SW480 (cell line): ENCODE results near the gene PYGO2.
A peak's percentile ranks its signal among the peaks of the same experiment; 100 is the strongest.

Experiments
- DNase-seq: peaks from one replicate; pipeline ENCODE4 v3.0.0-alpha.2; 2016; ENCODE audit warnings: low spot score

Gene PYGO2

DNA sequence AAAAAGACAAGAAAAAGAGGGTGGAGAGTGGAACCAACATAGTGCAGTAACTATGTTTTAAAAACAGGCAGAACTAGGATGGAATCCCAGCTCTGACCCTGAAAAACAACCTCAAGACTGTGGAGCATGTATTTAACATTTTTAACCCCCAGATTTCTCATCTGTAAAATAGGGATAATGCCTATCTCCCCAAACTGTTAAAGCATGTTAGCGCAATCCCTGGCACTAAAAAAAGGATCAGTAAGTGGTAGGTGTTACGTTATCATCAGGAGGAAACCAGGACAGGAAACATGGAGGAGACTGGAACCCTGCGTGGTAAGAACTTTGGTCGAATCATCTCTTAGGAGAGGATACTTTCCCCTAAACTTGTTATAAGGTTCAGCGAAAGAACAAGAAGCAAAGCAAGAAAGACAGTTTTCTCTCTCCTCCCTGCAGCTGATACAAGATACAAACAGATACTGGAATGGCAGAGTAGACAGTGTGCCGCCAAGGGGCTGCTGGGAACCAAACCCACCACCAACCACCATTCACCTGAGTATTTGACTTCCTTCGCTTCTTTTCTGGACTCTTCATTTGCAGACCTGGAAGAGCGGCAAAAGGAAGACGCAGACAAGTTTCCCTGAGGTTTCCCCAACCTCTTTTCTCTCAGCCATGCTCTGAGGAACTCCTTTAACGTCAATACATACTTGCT is 991 bp downstream of the PYGO2 start:
- DNase-seq: no peak

DNA sequence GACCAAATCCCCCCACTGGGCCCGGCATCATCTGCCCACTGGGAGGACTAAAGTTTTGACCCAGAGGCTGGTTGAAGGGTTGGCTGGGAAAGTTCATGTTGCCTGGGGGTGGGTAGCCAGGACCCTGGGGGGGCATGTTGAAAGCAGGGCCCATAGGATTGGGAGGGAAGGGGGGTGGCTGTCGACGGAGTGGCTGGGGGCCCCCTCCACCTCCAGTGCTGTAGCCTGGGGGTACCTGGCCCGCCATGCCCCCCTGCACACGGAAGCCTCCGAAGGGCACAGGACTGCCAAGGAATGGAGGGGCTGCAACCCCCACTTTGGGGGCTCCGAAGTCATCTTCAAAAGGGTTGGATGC is 2.2 kb downstream of the PYGO2 start:
- no peak for DNase-seq

DNA sequence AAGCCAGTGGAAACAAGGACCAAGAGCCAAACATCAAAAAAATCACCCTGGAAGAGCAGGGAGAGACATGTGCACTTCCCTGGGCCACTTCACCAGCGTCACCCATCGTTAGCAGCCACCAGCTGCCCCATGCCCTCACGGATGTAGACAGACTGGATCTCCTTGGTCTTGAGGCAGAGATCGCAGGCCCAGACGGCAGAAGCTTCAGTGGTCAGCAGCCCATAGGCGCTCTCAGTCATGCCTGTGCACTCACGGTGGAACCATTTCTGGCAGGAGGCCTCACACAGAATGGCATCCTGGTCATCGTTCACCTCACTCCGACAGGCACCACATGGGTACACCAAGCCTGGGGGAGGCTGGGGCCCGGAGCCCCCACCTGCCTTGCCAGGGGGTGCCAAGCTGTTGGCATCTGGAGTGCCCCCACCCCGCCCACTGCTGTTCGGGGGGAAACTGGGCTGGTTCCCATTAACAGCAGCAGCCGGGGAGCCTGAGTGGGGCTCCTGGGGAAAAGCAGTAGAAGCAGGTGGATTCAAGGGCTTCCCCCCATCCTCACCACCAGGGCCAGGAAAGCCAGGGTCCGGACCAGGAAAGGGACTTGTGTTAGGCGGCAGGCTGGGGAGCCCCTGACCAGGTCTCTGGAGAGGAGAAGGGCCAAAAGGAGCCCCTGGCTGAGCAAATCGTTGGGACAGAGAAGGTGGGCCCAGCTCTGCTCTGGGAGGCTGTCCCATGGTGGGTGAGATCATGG is 2.7 kb downstream of the PYGO2 start:
- DNase-seq: no peak

DNA sequence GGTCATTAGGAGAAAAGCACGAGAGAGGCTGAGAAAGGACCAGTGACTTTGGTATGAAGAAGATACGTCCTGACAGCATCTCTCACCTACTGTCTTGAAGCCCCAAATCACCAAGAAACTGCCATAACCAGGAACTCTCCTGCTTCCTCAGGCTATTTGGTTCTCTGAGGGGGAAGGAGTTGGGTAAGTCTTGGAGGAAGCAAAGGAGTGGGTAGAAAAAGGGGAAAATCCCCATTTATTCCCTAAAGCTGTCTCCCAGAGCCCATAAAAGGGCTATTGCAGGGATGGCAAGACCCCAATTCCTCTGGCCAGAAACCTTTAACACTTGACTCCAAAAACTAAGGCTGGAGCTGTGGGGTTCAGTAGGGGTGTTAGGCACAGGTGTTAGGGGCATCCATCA is 3.5 kb downstream of the PYGO2 start:
- DNase-seq: no peak

DNA sequence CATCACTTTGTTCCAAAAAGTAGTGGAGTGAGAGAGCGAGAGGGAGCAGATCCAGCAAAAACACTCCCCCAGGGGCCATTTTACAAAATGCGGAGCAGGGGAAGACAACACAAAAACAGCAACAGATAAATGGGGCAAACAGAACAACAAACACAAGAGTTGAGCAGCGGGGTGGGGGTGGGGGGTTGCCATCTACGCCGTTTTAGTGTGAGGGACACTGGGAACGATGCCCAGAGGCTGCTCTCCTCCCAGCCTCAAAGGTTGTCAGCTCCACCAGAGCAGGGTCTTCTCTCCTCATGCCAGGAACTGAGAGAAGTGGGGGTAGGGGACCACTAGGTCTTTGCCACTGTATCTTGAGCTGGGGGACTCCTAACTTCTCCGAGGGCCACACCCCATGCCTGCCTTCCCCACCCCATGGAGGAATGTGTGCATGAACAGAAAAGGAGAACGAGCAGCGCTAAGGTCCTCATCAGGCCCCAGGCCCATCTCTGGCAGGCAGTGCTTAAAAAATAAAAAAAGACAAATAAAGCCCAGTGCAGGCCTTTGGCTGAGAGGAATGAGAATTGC is 4.4 kb downstream of the PYGO2 start:
- no peak for DNase-seq

DNA sequence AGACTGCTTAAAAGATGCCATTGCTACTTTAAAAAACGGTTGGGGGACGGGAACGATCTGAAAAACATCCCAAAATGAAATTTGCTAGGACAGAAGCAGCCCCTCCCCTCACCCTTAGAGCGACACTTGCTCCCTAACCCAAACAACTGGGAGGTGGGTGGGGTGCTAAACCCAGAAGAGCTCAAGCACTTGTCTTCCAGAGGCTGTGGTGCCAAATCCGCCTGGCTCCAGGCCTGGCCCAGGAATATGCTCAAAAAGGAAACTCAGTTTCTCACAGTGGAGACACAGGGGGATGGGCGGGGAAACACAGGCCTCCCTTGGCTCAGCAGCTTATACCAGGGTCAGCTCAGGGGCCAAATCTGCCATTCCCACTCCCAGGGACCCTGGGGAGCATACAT is 5.0 kb downstream of the PYGO2 start:
- DNase-seq: no peak

DNA sequence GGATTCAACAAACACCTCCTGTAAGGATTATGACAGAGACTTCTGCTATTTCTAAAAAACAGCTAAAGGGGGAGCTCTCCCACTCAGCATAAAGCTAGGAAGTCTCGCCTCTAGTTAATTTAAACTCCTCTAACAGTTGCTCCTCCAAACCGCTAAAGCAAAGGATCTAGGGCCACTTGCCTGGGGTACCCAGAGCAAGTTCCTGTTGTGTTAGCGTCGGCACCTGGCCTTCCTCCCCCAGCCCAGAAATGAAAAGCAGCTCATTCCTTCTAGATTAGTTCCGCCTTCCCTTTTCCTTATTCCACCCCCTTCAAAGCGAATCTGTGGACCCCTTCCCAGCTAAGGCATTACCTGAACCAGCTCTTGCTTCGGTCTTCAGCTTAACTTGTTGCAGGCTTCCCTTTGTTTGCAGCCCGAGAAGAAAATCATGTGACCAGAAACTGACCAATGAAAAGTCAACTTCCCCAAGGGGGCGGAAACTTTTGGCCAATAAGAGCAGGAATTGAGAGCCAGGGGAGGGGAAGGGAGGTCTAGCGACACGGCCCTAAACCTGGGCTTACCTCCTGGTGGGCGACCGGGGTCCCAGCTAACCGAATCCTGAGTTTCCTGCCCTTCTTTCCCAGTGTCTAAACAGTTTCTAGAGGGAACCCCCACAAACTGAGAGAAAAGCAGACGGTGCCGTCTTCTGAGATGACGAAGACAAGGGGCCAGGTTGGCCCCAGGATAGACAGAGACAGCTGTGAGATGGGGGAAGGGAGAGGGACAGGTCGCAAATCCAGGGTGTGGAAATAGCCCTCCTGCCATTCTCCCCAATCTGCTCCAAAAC is 5.7 kb downstream of the PYGO2 start, which contains the start of gene PBXIP1:
PBXIP1 (minus strand) TSS at position 382 of the 826 bp plus-strand sequence. CDS start 2,378 bp downstream, outside the sequence.
- peak; percentile 84 for DNase-seq

DNA sequence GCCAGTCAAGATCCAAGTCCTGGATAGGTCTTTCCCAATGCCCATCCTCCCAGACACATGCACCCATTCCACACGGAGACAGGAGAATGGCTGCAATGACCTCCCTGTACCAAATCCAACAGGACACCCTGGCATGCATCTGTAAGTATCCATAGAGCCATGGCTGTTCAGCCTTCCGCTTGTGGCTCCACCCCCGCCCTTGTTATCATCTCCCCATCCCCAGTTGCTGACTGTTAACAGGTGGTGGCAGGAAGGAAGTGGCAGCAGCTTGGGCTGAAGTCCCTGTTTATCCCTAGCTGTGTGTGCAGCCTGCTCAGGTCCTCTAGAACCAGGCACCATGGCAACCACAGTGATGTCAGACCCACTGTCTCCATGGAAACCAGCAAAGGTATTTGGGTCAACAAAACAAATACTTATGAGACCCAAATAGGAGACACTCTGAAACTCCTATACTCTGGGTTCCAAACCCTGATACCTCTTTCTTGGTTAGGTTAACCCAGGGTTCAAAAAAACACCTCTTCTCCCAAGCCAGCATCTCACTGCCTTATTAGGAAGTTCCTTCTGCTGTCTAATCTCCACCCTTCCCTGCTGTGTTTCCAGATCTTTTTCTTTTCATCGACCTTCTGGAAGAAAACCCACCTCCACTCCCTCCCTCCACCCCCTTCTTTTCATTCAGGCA is 6.4 kb downstream of the PYGO2 start:
- peak; percentile 44 for DNase-seq

DNA sequence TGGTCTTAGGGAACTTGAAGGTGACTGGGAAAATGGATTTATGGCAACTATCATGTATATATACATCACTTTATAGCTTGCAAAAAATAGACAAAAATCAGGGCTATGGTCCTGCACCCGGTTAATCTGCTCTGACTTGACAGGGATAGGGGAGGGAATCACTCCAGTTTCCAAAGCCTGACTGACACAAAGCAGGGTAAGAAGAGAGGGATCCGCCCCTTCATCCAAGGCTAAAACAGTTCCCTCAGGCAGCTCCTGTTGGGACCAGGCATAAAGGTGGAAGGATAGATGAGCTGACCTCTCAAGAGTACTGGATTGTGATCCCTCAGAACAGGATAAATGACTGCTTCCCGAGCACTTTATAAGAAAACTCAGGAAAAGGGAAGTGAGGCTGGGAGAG is 7.0 kb downstream of the PYGO2 start:
- no peak for DNase-seq

DNA sequence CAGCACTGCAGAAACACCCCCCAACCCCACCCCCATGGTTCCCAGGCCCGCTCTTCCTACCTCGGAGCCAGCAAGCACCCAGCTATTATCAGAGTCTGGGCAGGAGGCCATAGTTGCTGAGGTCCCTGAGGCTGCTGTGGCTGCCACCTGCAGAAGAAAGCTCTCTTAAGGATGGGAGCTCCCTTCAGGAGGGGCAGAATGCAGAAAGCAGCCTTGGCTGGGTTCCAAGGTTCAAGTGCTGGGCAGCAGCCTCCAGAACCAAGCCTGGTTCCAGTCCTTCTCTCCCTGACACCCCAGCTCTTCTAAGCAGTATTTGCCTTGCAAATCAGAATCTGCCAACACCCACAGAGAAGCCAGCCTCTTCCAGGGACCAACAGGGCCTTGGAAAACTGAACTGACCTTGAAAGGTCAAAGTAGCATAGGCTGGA is 8.0 kb downstream of the PYGO2 start:
- DNase-seq: no peak

DNA sequence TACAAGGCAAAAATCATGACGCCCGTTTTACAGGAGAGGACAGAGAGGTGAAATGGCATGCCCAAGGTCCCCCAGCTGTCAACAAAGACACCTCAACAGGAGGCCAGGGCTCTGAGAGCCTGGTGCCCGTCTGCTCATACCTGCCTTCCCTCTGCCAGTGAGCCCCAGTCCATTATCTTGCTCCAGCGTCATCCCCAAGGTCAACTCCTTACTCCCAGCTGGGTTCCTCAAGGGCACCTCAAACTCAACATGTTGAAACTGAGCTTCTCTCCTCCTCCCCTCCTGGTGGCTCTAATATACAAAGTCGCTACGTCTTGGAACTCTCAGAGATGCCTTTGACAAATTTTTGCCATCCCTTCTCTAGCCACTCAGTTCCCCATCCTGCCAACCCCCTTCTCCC is 8.9 kb downstream of the PYGO2 start:
- no peak for DNase-seq

DNA sequence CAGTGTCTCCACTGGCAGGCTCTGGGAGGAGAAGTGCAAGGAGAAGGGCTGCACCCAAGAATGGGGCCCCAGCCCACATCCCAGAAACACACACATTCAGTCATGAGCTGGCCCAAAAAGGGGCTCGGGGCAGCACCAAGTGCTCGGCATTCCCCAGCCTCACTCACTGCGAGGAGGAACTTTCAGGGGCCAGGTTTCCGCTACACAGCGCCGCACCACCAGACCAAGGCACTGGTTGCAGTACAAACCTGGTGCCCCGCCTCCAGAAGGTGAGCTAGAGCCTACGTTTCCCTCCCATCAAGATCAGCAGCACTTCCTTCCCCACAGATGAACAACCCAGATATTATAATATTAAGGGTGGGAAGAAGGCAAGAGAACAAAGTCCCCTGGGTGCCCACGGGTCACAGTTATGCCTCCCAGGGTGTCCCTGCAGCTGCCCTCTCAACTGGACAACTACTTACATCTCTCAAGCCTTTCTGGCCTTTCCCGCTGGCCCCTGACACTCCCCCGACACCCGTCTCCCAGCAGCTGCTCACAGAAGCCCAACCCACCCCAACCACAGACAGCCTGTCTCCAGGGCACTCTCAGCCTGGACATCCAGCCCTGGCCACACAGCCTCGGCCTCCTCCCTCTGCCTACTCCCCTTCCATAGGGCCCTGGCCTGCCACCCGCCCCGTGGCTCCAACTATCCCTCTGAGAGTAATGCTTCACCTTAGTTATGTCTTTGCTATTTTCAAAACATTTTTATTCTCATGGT is 9.5 kb downstream of the PYGO2 start:
- DNase-seq: no peak

DNA sequence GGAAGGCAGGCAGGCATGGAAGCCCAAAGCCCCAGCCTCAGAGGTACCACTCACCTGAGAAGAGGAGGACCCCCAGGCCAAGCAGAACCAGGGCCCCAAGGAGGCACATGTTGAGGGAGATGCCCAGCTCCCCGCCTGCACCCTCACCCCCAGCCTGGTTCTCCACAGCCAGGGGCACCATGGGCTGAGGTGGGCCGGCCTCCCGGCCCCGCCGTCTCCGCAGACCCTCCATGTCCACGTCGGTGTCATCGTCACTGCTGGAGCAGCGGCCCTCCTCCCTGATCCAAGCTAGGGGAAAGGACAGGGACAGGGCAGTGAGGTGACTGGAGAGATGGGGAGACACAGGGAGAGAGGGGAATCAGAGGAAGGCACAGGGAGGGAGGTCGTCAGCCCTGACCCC is 13.5 kb downstream of the PYGO2 start:
- DNase-seq: no peak

DNA sequence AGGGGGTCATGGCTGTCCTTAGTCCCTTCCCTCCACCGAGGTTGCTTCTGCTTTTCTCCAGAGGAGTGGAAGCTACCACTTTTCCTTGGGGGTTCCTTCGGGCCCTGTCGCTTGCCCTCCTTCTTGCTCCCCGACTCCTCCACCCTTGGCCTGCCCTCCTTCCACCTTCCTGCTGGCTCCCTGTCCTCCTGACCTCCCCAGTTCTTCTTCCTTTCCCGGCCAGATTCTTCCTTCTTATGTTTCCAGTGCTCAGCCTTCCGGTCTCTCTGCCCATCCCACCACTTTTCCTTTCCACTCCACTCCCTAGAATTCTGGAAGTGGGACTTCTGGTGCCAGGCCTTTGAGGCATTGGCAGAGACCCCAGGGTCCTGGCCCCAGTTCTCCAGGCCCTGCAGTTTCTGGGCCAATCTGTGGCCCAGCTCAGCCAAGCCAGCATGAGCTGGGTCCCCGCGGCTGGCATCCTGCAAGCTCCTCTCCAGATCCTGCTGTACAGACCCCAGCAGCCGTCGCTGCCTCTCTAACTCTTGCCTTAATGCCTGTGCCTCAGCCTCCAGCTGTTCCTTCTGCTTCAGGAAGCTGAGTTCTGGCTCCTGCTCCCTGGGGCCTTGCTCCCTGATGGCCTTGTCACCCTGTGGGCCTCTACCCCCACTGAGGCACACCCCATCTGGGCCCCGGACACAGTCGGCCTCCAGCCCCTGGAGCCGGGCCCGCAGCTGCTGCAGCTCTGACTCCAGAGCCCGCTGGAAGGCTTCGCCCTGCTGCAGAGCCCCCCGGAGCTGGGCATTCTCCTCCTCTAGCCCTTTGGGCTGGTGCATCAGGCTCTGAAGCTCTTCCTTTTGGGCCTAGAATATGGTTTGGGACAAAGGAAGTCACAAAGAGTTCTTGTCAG is 15.4 kb downstream of the PYGO2 start:
- DNase-seq: no peak

DNA sequence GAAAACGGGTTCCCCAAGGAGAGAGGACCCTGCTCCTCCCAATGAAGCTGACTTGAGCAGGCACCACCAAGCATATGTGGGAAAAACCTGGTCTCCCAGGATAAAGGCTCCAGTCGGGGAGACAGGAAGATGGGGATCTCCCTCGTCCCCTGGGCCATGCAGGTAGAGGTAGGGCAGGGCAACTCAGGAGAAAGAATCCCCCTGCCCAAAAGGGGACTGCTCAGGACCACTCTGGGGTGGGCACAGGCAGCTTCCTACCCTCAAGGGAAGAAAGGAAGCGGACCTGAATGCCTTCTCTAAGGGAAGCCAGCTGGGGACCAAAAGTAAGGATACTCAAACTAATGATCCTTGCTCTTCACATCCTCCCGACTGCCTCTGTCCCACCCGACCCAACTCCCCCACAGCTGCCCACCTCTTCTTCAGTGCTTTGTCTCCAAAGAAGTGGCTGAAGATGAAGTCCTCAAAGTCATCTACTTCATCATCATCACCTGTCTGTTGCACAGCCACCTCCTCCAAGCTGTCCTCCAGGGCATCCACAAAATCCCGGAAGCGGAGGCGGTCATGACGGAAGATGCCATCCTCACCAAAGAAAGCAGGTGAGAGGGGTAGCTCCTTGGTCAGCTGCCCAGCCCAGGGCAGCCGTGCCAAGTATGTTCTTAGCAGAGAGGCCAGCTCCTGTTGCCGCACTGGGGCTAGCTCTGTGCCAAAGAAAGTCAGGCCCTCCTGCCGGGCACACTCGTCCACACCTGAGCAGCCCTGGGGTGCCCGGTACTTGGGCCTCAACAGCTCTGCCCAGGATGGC is 16.2 kb downstream of the PYGO2 start:
- no peak for DNase-seq

DNA sequence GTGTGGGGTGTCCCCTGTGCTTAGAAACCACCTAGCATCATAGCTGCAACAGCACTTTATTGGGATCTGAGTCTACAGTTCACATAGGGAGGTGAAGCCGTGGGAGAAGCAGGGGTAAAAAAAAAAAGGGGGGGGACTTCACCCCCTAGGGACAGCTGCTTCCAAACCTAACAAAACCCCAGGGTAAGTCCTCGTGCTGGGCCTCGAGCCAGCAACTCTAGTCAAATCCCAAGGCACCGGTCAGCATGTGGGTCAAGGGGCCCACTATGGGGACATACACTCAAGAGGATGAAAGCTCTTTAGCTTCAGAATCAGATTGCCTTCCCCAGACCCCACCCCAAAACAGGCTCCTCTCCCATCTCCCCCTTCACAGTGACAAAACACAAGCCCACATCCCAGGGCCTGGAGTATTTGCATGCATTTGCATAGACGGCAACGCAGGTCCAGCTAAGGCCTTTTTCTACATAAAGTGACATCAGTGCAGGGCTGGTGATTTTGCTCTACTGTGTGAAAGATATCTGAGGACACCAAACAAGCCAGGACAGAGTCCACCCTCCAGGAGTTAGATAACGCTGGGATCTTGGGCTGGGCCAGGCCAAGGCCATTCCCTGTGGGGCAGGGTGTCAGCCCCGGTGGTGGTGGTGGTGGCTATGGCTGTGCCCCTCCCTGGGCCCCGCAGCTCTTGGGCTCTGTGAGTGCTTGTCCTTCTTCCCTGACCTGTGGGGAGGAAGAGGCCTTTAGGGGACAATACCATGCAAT is 17.0 kb downstream of the PYGO2 start:
- no peak for DNase-seq

DNA sequence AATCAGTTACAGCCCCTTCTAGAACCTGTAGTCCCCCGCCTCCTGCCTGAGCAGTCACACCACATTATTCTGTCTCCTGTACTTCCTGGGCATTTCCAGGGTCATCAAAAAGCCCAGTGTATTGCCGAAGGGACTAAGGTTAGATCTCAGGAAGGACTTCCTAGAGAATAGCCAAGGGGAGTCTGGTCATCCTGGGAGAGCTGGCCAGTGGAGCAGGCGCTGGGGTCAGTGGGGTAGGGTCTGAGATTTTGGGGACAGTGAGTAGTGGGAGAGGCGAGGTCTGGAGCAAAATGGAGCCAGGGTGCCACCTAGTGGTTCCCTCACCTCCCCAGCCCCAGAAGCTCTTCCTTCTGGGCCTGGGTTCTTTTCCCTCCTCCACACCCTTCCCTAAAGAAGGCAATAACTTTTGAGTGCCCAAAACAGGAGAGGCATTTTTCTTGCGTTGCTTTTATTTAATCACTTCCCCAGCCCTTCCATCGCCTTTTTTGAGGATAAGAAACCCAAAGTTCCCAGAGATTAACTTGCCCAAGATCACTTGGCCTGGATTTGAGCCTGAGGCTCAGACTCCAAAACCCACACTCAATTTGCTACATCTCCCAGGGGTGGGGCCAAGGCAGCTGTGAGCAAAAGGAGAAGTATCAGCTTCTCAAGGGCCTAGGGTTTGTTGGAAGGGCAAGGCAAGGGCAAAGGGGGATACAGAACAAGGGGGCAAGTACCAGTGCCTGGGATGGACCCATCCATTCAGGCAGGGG is 17.8 kb downstream of the PYGO2 start:
- DNase-seq: peak; percentile 24
